NCI-H345 treated with DMSO at 0.1 percent for 48 hours (cell line): ENCODE data around the gene SIL1.
"Not testable (repeated sequence)": the region's sequence is repeated elsewhere in the genome, so short reads cannot be mapped to it uniquely, and the experiment has no call there.

Experiments used
- DNase-seq: peaks from one replicate; lab custom pipeline; 2025; ENCODE audit not compliant: unreplicated experiment; lab: John Stamatoyannopoulos, UW

SIL1 gene

GRCh38 chr5:138927544-138927943 is 270.6 kb downstream of the SIL1 start:
- DNase-seq, result no peak

GRCh38 chr5:138926688-138927448 is 271.3 kb downstream of the SIL1 start:
- DNase-seq, result no peak

- no peak for DNase-seq
Measured at GRCh38 chr5:138926257-138926656, 271.9 kb downstream of the SIL1 start.

- DNase-seq, result no peak
Measured at GRCh38 chr5:138925090-138925635, 273.0 kb downstream of the SIL1 start.

GRCh38 chr5:138922494-138922893 is 275.7 kb downstream of the SIL1 start:
- no peak for DNase-seq

- DNase-seq, result not testable (repeated sequence)
Measured at GRCh38 chr5:138921362-138921761, 276.8 kb downstream of the SIL1 start.

GRCh38 chr5:138920181-138920580 is 278.0 kb downstream of the SIL1 start:
- no peak for DNase-seq

- no peak for DNase-seq
Measured at GRCh38 chr5:138918686-138919085, 279.5 kb downstream of the SIL1 start.

- no peak for DNase-seq
Measured at GRCh38 chr5:138914338-138914737, 283.8 kb downstream of the SIL1 start.

- DNase-seq, result no peak
Measured at GRCh38 chr5:138913773-138914172, 284.4 kb downstream of the SIL1 start.

- no peak for DNase-seq
Measured at GRCh38 chr5:138912093-138912492, 286.1 kb downstream of the SIL1 start.

GRCh38 chr5:138911441-138911840 is 286.7 kb downstream of the SIL1 start:
- DNase-seq, result no peak

- DNase-seq, result no peak
Measured at GRCh38 chr5:138910546-138911185, 287.5 kb downstream of the SIL1 start.

- DNase-seq, result no peak
Measured at GRCh38 chr5:138909734-138910133, 288.4 kb downstream of the SIL1 start.

GRCh38 chr5:138905541-138905940 is 292.6 kb downstream of the SIL1 start:
- DNase-seq, result no peak

GRCh38 chr5:138903130-138903775 is 294.9 kb downstream of the SIL1 start:
- no peak for DNase-seq

GRCh38 chr5:138901716-138902115 is 296.5 kb downstream of the SIL1 start:
- DNase-seq, result no peak

GRCh38 chr5:138900281-138900965 is 297.7 kb downstream of the SIL1 start:
- no peak for DNase-seq

- DNase-seq, result no peak
Measured at GRCh38 chr5:138898742-138899141, 299.4 kb downstream of the SIL1 start.

- no peak for DNase-seq
Measured at GRCh38 chr5:138898299-138898698, 299.9 kb downstream of the SIL1 start.
